GM23338 (cell line): Measurements from ENCODE around the gene FBF1. TPM values are rescaled to one million over a fixed set of nuclear protein-coding genes. Genes with fewer than 3 reads are reported as not detected.
A peak's percentile ranks its signal among the peaks of the same experiment; 100 is the strongest.

Experiments used
- ATAC-seq: fragments of 200-7000 bp; cut with Tn5 transposase; 3 replicates; pipeline ENCODE4 v1.9.1; 2020
- DNase-seq: peaks from one replicate; pipeline ENCODE4 v3.0.0-alpha.2; 2015; ENCODE audit warnings: low spot score
- H2AFZ ChIP-seq: fragments of 200-600 bp; sonication (generic); 2 replicates; pipeline ENCODE4 v1.8.0; 2016; ENCODE audit warnings: antibody characterized with exemption, mild to moderate bottlenecking, moderate library complexity
- H3F3A ChIP-seq: fragments of 200-600 bp; sonication (generic); replicated peaks from 2 replicates; pipeline ENCODE4 v1.8.0; 2017; ENCODE audit warnings: antibody characterized with exemption, mixed run types, low read depth
- H3K27ac ChIP-seq: fragments of 200-600 bp; sonication (generic); 2 replicates; pipeline ENCODE4 v1.6.1; 2016; ENCODE audit warnings: low read depth
- H3K27me3 ChIP-seq: fragments of 200-600 bp; sonication (generic); 2 replicates; pipeline ENCODE4 v1.8.0; 2016; ENCODE audit warnings: mild to moderate bottlenecking, mixed run types, moderate library complexity; ENCODE audit not compliant: insufficient read depth
- H3K36me3 ChIP-seq: fragments of 200-600 bp; sonication (generic); 2 replicates; pipeline ENCODE4 v1.8.0; 2016; ENCODE audit warnings: mild to moderate bottlenecking; ENCODE audit not compliant: insufficient read depth
- H3K4me1 ChIP-seq: fragments of 200-600 bp; sonication (generic); 2 replicates; pipeline ENCODE4 v1.8.0; 2016; ENCODE audit warnings: mild to moderate bottlenecking, moderate library complexity; ENCODE audit not compliant: insufficient read depth
- H3K4me2 ChIP-seq: fragments of 200-600 bp; sonication (generic); 2 replicates; pipeline ENCODE4 v1.7.1; 2017; ENCODE audit warnings: mixed run types
- H3K4me3 ChIP-seq: fragments of 200-600 bp; sonication (generic); 2 replicates; pipeline ENCODE4 v1.6.1; 2016; ENCODE audit warnings: mixed run types
- H3K79me2 ChIP-seq: fragments of 200-600 bp; sonication (generic); replicated peaks from 2 replicates; pipeline ENCODE4 v1.8.0; 2017; ENCODE audit warnings: mild to moderate bottlenecking; ENCODE audit not compliant: insufficient read depth
- H3K9me2 ChIP-seq: fragments of 200-600 bp; sonication (generic); 2 replicates; pipeline ENCODE4 v1.8.0; 2017; ENCODE audit not compliant: insufficient read depth
- H4K20me1 ChIP-seq: fragments of 200-600 bp; sonication (generic); replicated peaks from 2 replicates; pipeline ENCODE4 v1.8.0; 2017; ENCODE audit warnings: mild to moderate bottlenecking; ENCODE audit not compliant: insufficient read depth
- H3K27ac Mint-ChIP-seq: 2 replicates; pipeline ENCODE4 v1.8.0; 2020; ENCODE audit warnings: inconsistent platforms, mild to moderate bottlenecking, moderate library complexity, mixed read lengths
- H3K27me3 Mint-ChIP-seq: 3 replicates; pipeline ENCODE4 v1.8.0; 2022; ENCODE audit warnings: low read depth, mild to moderate bottlenecking, moderate library complexity, mixed read lengths, inconsistent platforms; ENCODE audit not compliant: insufficient read depth, poor library complexity
- H3K36me3 Mint-ChIP-seq: 3 replicates; pipeline ENCODE4 v1.8.0; 2021; ENCODE audit warnings: low read depth, mild to moderate bottlenecking, inconsistent platforms, moderate library complexity, mixed read lengths
- H3K4me1 Mint-ChIP-seq: 3 replicates; pipeline ENCODE4 v1.8.0; 2020; ENCODE audit warnings: mild to moderate bottlenecking, inconsistent platforms, mixed read lengths
- H3K4me3 Mint-ChIP-seq: 3 replicates; pipeline ENCODE4 v1.8.0; 2021; ENCODE audit warnings: moderate library complexity, mild to moderate bottlenecking, inconsistent platforms, mixed read lengths
- H3K9me3 Mint-ChIP-seq: 3 replicates; pipeline ENCODE4 v1.8.0; 2020; ENCODE audit warnings: moderate library complexity, mild to moderate bottlenecking, inconsistent platforms, mixed read lengths
- ZNF331 ChIP-seq: fragments of 250-450 bp; sonication (Bioruptor Pico); IDR thresholded peaks from 2 replicates; pipeline ENCODE4 v1.5.0; 2020; ENCODE audit warnings: low read depth, mild to moderate bottlenecking, moderate library complexity
- polyA plus RNA-seq: library from polyadenylated mRNA; unstranded; fragments of >200 nt; fragmentation: Nextera tagmentation; extraction: Ambion mirVana; gene quantifications from 2 replicates; pipeline ENCODE4 v1.2.1, GENCODE V29; 2016
- total RNA-seq: library from RNA; depleted of rRNA; stranded (reverse); fragments of >200 nt; shearing (Covaris generic); gene quantifications from 2 replicates; pipeline ENCODE4 v1.2.3, GENCODE V29; 2014
- TF ChIP-seq, protein P1 (sequence below): IDR thresholded peaks from 2 replicates; pipeline ENCODE4 v1.6.1; 2016; ENCODE audit warnings: antibody characterized with exemption
- TF ChIP-seq, protein P2 (sequence below): IDR thresholded peaks from one replicate; pipeline ENCODE4 v1.6.1; 2018; ENCODE audit warnings: antibody characterized with exemption; ENCODE audit not compliant: unreplicated experiment
- TF ChIP-seq, protein P3 (sequence below): fragments of 250-450 bp; sonication (Bioruptor Pico); IDR thresholded peaks from 2 replicates; pipeline ENCODE4 v1.5.0; 2020; ENCODE audit warnings: mild to moderate bottlenecking, moderate library complexity

The FBF1 gene
- total and polyA plus RNA-seq, 2 experiments from 2014 or later, result 8.8 to 11.8 TPM

DNA sequence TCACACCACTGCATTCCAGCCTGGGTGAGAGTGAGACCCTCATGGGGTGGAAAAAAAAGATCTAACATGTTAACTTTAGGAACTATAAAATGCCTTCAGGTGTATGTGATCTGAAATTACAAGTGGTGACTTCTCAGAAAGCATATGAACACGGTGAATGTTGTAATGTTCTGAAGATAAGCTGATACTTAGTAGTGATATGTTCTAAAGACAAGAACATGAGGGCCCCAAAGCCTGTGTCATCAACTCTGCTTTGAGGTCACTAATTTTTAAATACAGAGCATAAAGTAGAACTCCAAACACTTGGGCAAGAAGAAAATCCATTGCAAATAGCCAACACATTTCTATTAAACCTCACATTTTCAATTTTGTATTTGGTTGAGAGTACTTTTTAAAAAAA is 2.6 kb upstream of the FBF1 start:
- no peaks in the 10 kb centered on the region for H3K9me3 Mint-ChIP-seq
- ATAC-seq (no peak), DNase-seq (no peak)
- no peak overlapping the region for H3K4me3 Mint-ChIP-seq
- no peak overlapping the region for H2AFZ ChIP-seq
- no peak overlapping the region for H3K4me2 ChIP-seq
- 0 out of 2 replicates have a peak overlapping the region, but pooled peaks have one; percentile 37 for H3K27ac ChIP-seq
- peaks cover 15% of the 10 kb centered on the region; the same call in 2 of the 3 replicates for H3K4me1 Mint-ChIP-seq
- H4K20me1 ChIP-seq, result no peaks in the 10 kb centered on the region
- peaks cover 17% of the 10 kb centered on the region; the same call in 1 of the 2 replicates for H3K4me1 ChIP-seq
- peaks cover 16% of the 10 kb centered on the region; the same call in 2 of the 3 replicates for H3K36me3 Mint-ChIP-seq
- H3K4me3 ChIP-seq, result no peak overlapping the region
- H3K36me3 ChIP-seq, result no peaks in the 10 kb centered on the region
- peaks cover 5% of the 10 kb centered on the region for H3K27me3 Mint-ChIP-seq
- H3K27me3 ChIP-seq, result no peaks in the 10 kb centered on the region
- peaks cover 17% of the 10 kb centered on the region for H3F3A ChIP-seq
- H3K79me2 ChIP-seq, result no peaks in the 10 kb centered on the region
- no peak for TF ChIP-seq ZNF331 (CRISPR knock-in tag)
- TF ChIP-seq, protein P1, sequence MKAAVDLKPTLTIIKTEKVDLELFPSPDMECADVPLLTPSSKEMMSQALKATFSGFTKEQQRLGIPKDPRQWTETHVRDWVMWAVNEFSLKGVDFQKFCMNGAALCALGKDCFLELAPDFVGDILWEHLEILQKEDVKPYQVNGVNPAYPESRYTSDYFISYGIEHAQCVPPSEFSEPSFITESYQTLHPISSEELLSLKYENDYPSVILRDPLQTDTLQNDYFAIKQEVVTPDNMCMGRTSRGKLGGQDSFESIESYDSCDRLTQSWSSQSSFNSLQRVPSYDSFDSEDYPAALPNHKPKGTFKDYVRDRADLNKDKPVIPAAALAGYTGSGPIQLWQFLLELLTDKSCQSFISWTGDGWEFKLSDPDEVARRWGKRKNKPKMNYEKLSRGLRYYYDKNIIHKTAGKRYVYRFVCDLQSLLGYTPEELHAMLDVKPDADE, result no peak
- TF ChIP-seq, protein P2, sequence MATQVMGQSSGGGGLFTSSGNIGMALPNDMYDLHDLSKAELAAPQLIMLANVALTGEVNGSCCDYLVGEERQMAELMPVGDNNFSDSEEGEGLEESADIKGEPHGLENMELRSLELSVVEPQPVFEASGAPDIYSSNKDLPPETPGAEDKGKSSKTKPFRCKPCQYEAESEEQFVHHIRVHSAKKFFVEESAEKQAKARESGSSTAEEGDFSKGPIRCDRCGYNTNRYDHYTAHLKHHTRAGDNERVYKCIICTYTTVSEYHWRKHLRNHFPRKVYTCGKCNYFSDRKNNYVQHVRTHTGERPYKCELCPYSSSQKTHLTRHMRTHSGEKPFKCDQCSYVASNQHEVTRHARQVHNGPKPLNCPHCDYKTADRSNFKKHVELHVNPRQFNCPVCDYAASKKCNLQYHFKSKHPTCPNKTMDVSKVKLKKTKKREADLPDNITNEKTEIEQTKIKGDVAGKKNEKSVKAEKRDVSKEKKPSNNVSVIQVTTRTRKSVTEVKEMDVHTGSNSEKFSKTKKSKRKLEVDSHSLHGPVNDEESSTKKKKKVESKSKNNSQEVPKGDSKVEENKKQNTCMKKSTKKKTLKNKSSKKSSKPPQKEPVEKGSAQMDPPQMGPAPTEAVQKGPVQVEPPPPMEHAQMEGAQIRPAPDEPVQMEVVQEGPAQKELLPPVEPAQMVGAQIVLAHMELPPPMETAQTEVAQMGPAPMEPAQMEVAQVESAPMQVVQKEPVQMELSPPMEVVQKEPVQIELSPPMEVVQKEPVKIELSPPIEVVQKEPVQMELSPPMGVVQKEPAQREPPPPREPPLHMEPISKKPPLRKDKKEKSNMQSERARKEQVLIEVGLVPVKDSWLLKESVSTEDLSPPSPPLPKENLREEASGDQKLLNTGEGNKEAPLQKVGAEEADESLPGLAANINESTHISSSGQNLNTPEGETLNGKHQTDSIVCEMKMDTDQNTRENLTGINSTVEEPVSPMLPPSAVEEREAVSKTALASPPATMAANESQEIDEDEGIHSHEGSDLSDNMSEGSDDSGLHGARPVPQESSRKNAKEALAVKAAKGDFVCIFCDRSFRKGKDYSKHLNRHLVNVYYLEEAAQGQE, result no peak
- TF ChIP-seq, protein P3, sequence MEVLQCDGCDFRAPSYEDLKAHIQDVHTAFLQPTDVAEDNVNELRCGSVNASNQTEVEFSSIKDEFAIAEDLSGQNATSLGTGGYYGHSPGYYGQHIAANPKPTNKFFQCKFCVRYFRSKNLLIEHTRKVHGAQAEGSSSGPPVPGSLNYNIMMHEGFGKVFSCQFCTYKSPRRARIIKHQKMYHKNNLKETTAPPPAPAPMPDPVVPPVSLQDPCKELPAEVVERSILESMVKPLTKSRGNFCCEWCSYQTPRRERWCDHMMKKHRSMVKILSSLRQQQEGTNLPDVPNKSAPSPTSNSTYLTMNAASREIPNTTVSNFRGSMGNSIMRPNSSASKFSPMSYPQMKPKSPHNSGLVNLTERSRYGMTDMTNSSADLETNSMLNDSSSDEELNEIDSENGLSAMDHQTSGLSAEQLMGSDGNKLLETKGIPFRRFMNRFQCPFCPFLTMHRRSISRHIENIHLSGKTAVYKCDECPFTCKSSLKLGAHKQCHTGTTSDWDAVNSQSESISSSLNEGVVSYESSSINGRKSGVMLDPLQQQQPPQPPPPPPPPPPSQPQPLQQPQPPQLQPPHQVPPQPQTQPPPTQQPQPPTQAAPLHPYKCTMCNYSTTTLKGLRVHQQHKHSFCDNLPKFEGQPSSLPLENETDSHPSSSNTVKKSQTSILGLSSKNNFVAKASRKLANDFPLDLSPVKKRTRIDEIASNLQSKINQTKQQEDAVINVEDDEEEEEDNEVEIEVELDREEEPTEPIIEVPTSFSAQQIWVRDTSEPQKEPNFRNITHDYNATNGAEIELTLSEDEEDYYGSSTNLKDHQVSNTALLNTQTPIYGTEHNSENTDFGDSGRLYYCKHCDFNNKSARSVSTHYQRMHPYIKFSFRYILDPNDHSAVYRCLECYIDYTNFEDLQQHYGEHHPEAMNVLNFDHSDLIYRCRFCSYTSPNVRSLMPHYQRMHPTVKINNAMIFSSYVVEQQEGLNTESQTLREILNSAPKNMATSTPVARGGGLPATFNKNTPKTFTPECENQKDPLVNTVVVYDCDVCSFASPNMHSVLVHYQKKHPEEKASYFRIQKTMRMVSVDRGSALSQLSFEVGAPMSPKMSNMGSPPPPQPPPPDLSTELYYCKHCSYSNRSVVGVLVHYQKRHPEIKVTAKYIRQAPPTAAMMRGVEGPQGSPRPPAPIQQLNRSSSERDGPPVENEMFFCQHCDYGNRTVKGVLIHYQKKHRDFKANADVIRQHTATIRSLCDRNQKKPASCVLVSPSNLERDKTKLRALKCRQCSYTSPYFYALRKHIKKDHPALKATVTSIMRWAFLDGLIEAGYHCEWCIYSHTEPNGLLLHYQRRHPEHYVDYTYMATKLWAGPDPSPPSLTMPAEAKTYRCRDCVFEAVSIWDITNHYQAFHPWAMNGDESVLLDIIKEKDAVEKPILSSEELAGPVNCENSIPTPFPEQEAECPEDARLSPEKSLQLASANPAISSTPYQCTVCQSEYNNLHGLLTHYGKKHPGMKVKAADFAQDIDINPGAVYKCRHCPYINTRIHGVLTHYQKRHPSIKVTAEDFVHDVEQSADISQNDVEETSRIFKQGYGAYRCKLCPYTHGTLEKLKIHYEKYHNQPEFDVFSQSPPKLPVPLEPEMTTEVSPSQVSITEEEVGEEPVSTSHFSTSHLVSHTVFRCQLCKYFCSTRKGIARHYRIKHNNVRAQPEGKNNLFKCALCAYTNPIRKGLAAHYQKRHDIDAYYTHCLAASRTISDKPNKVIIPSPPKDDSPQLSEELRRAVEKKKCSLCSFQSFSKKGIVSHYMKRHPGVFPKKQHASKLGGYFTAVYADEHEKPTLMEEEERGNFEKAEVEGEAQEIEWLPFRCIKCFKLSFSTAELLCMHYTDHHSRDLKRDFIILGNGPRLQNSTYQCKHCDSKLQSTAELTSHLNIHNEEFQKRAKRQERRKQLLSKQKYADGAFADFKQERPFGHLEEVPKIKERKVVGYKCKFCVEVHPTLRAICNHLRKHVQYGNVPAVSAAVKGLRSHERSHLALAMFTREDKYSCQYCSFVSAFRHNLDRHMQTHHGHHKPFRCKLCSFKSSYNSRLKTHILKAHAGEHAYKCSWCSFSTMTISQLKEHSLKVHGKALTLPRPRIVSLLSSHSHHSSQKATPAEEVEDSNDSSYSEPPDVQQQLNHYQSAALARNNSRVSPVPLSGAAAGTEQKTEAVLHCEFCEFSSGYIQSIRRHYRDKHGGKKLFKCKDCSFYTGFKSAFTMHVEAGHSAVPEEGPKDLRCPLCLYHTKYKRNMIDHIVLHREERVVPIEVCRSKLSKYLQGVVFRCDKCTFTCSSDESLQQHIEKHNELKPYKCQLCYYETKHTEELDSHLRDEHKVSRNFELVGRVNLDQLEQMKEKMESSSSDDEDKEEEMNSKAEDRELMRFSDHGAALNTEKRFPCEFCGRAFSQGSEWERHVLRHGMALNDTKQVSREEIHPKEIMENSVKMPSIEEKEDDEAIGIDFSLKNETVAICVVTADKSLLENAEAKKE (CRISPR knock-in tag), result no peak
- H3K9me2 ChIP-seq, result no peaks in the 10 kb centered on the region
- H3K27ac Mint-ChIP-seq, result no peak overlapping the region
